ENCODE data around the gene C18orf63.
"Not testable (repeated sequence)": the region's sequence is repeated elsewhere in the genome, so short reads cannot be mapped to it uniquely, and the experiment has no call there.

The C18orf63 gene

DNA sequence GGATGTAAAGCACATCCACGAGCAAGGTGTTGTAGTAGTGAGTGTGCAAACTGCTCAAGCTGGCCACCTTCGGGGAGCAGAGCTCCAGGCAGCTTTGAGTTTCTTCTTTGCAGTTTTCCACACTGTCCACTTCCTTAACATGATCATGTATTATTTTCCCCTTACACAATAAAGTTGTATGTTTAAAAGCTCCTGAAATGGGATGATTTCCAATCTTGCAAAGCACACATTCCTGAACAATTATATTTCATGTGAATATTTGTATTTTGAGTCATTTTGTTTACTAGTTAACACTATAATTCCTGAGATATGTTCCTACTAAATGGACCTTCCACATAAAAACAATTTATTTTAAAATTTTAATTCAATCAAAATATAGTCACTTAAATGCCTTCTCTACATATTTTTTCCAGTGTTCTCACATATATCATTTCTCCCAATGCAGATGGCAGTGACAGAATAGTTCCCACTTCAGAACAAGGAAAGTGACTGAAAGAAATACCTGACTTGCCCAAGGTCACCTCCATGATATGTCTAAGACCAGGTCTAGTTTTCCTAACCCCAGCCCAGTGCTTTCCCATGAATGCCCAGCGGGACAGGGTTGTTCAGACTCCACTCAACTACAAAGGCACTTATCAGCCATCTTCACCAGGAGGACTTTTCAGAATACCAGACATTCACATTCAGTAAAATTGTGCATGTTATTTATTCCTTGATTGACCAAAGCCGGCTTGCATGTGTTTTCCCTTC is 29.4 kb upstream of the C18orf63 start:
- DNase-seq (ENCODE audit: low read depth) = no peak

DNA sequence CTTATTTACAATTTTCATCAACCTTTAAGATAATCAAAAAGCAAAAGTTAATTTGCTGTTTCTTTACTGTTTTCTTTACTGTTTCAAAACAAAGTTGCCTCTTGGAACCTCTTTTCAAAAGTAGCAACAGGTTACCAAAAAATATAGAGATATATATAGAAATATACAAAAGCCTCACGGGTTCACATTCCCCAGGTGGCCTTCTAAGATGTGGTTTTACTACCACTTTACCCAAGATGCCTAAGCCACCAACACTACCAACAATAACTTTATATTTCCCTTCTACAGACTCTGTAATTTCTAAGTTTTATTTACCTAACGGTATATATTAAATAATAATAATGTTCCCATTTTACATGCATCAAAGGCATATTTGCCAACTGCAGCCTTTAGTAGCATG is 28.8 kb upstream of the C18orf63 start:
- DNase-seq (ENCODE audit: low read depth) = no peak

GRCh38 chr18:74288041-74288440 is 27.6 kb upstream of the C18orf63 start:
- no peak for DNase-seq (ENCODE audit: low read depth)

- DNase-seq (ENCODE audit: low read depth) = no peak
These were observed 26.9 kb upstream of the C18orf63 start for GRCh38 chr18:74288730-74289129.

GRCh38 chr18:74289137-74289536 is 26.5 kb upstream of the C18orf63 start:
- DNase-seq (ENCODE audit: low read depth) = no peak

DNA sequence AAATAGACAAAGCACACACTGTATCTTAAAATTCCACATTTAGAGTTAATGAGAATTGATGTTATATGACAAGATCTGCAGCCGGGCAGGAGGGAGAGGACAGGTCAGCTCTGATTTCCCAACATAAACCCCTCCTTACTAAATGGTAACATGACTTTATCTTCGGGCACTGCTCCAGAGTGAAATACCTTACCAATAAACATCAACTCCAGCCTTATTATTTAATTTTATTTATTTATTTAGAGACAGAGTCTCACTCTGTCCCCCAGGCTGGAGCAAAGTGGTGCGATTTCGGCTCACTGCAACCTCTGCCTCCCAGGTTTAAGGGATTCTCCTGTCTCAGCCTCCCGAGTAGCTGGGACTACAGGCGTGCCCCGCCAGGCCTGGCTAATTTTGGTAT is 25.6 kb upstream of the C18orf63 start:
- no peak for DNase-seq (ENCODE audit: low read depth)

GRCh38 chr18:74290794-74291471 is 24.7 kb upstream of the C18orf63 start:
- no peak for DNase-seq (ENCODE audit: low read depth)

DNA sequence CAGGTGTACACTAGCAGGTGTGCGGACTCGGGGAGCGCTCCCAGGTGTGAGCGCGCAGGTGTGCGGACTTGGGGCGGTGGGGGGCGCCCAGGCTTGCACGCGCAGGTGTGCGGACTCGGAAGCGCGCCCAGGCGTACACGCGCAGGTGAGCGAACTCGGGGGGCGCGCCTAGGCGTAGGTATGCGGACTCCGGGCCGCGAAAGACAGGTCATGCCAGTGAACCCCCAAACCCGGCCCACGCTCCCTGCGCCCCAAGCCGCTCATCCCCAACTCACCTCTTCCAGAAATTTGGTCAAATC is 24.2 kb upstream of the C18orf63 start:
- no peak for DNase-seq (ENCODE audit: low read depth)

GRCh38 chr18:74291771-74292540 is 23.7 kb upstream of the C18orf63 start, which contains the start of gene CYB5A:
Gene CYB5A (minus strand): TSS chr18:74291963. CDS start chr18:74291875, 88 bp downstream.
- peak; percentile 86 for DNase-seq (ENCODE audit: low read depth)

DNA sequence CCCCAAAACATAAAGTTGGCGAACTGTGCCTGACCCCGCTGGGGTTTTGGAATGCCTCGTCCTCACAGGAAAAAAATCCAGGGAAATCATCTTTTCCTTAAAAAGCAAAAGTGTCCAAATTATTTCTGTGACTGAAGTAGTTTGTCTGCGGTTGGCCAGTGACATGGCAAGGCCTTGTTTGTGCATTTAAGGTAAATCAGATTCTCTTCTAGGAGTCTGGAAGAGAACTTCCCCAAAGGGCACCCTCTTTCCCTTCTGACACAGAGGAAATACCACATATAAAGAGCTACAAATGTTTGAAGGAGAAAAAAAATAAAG is 23.1 kb upstream of the C18orf63 start:
- no peak for DNase-seq (ENCODE audit: low read depth)

GRCh38 chr18:74292982-74293381 is 22.7 kb upstream of the C18orf63 start:
- DNase-seq (ENCODE audit: low read depth) = not testable (repeated sequence)

DNA sequence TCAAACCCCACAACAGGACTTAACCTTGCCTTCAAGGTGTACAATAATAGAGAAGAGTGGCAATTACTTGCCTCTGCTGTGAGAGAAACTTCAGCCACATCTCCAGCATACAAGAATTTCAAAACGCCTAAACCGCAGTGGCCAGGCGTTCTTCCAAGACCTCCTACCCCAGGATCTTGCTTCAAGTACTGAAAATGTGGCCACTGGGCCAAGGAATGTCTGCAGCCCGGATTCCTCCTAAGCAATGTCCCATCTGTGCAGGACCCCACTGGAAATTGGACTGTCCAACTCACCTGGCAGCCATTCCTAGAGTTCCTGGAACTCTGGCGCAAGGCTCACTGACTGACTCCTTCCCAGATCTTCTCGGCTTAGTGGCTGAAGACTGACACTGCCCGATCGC is 21.1 kb upstream of the C18orf63 start:
- DNase-seq (ENCODE audit: low read depth) = no peak

GRCh38 chr18:74299162-74299561 is 16.5 kb upstream of the C18orf63 start:
- DNase-seq (ENCODE audit: low read depth) = no peak

- DNase-seq (ENCODE audit: low read depth) = no peak
These were observed 15.9 kb upstream of the C18orf63 start for GRCh38 chr18:74299746-74300145.

DNA sequence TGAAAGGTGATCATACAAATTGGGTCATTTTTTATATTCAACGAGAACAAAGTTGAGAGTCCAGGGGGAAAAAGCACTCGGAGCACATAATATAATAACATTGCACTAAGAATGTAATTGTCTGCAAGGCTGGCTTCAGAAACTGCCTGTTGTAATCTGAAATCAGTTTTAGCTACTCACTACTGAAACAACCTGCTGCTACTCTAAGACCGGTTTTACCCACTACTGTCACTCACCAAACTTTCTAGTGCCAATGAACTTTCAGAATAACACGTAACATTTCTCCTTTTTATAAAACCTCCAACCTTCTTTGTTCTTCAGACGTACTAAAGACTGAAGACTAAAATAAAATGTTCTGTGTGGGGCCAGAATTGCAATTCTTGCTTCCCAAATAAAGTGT is 12.3 kb upstream of the C18orf63 start:
- DNase-seq (ENCODE audit: low read depth) = no peak

DNA sequence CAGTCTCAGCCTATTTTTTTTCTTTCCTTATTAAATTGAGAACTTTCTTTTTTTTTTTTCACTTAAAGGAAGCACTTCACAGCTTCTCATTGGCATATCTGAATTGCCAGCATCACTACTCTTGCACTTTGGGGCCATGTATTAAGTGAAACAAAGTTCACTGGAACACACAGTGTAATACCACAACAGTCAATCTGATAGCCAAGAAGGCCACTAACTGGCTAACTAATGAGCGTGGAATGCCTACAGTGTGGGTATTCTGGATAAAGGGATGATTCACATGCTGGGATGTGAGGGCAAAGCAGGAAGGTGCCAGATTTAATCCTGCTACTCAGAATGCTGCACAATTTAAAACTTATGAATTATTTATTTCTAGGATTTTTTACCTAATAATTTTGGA is 11.7 kb upstream of the C18orf63 start:
- no peak for DNase-seq (ENCODE audit: low read depth)

GRCh38 chr18:74310411-74310810 is 5.2 kb upstream of the C18orf63 start:
- DNase-seq (ENCODE audit: low read depth) = no peak

DNA sequence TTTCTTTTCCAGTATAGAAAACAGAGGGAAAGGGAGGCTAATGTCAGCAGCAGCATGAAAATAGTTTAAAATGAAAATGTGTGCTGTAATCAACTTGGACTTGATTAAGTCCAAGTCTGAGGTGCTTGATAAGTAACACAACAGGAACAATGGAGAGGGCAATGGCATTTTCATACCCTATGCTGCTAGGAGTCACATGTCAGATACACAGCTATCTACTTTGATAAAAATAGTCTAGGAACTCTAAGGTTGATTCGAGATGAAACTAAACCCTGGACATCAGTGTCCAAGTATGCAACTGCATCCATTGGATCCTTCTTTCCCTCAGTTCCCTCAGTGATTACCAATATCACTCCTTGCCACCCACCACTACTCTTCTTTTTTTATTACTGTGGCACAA is 4.6 kb upstream of the C18orf63 start:
- DNase-seq (ENCODE audit: low read depth) = no peak

DNA sequence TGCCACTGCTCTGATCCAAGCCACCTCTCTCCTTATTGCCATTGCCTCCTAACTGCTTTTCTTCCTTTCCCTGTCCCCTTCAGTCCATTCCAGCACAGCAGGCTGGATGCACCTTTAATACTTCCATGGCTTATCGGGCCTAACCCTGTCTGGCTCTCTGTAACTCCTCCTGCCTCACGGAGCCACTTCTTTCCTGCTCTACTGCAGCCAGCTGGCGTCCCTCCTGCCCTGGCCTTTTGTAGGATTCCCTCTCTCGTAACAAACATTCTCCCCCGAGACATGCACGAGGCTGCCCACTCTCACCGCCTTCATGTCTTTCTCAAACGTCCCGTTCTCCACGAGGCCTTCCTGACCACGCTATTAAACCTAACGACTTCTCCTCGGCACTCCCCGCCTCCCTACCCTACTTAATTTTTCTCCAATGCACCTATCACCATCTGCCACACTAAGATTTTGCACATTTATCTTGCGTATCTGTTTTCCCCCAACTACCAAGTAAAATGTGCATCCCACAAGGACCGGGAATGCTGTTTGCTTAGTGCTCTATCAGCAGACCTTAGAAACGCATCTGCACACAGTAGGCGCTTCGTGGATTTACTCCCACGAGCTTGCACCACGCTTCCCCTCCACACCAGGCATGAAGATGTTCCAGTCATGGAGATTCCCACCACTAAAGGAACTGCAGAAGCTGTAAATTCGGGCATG is 728 bp upstream of the C18orf63 start:
- DNase-seq (ENCODE audit: low read depth) = no peak

GRCh38 chr18:74316257-74317170 is 875 bp downstream of the C18orf63 start:
- no peak for DNase-seq (ENCODE audit: low read depth)

DNA sequence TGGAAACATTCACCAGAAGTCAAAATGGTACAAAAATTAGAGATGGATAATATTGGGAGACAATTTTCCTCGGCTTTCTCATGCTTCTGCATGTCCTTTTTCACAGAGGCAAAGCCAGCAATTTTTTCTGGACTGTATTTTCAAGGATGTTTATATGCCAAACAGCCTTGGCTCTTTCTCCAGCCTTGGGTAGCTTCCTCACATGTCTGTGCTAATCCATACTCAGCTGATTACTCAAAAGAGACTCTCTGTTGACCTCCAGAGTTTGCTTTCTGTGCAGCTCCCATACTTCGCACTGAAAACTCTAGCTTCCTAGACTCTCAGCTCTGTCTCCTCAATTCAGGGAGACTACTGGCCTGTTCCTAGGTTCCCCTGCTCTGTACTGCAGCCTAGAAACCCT is 10.6 kb downstream of the C18orf63 start:
- no peak for DNase-seq (ENCODE audit: low read depth)

GRCh38 chr18:74326791-74327190 is 11.2 kb downstream of the C18orf63 start:
- DNase-seq (ENCODE audit: low read depth) = not testable (repeated sequence)

All from CMK (cell line).